Measurements from ENCODE around the gene CASKIN1.

The CASKIN1 gene

DNA sequence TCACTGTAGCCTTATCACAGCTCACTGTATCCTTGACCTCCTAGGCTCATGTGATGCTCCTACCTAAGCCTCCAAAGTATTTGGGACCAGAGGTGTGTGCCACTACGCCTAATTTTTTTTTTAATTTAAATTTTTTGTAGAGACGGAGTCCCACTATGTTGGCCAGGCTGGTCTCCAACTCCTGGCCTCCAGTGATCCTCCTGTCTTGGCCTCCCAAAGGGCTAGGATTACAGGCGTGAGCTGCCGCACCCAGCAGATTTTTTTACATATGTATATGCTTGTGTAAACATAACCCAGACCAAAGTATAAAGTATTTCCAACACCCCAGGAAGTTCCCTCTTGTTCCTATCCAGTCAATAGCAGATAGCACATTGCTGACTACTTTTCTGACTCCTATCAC is 19.9 kb upstream of the CASKIN1 start:
- ChIA-PET CTCF (interaction anchor here (1.0 to 1.2 kb wide), 2 partner anchors 21 to 258 kb away, joined by 3 read pairs; no protein-coding TSS in a partner anchor), POLR2A (no interaction called here)
- DNase-seq (ENCODE audit: low read depth, low spot score) = no peak
- TF ChIP-seq, protein P1, sequence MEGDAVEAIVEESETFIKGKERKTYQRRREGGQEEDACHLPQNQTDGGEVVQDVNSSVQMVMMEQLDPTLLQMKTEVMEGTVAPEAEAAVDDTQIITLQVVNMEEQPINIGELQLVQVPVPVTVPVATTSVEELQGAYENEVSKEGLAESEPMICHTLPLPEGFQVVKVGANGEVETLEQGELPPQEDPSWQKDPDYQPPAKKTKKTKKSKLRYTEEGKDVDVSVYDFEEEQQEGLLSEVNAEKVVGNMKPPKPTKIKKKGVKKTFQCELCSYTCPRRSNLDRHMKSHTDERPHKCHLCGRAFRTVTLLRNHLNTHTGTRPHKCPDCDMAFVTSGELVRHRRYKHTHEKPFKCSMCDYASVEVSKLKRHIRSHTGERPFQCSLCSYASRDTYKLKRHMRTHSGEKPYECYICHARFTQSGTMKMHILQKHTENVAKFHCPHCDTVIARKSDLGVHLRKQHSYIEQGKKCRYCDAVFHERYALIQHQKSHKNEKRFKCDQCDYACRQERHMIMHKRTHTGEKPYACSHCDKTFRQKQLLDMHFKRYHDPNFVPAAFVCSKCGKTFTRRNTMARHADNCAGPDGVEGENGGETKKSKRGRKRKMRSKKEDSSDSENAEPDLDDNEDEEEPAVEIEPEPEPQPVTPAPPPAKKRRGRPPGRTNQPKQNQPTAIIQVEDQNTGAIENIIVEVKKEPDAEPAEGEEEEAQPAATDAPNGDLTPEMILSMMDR (IDR thresholded peaks at IDR 0.05; ENCODE audit: insufficient read depth, low read length, missing control alignments) = no peak
- H3K4me3 ChIP-seq (ENCODE audit: low read depth, low read length) = no peak overlapping the region

- TF ChIP-seq, protein P1 (IDR thresholded peaks at IDR 0.05; ENCODE audit: insufficient read depth, low read length, missing control alignments) = no peak
- ChIA-PET POLR2A (interaction anchor here (0.8 to 2.6 kb wide), 4 partner anchors 9 to 60 kb away, joined by 6 to 13 read pairs (median 6); partner anchors contain the start of genes E4F1, ECI1 and TRAF7), CTCF (interaction anchor here (0.9 kb wide), 1 partner anchor 287 kb away, joined by 3 read pairs; no protein-coding TSS in a partner anchor)
- H3K4me3 ChIP-seq (ENCODE audit: low read depth, low read length) = peak within 1 kb of the TSS; percentile 71
- DNase-seq (ENCODE audit: low read depth, low spot score) = no peak
Observed at GRCh38 chr16:2214719-2214968, 18.2 kb upstream of the CASKIN1 start, which contains the start of gene PGP. TSS of gene PGP (minus strand) at chr16:2214840. CDS start at chr16:2214777, 63 bp downstream.

DNA sequence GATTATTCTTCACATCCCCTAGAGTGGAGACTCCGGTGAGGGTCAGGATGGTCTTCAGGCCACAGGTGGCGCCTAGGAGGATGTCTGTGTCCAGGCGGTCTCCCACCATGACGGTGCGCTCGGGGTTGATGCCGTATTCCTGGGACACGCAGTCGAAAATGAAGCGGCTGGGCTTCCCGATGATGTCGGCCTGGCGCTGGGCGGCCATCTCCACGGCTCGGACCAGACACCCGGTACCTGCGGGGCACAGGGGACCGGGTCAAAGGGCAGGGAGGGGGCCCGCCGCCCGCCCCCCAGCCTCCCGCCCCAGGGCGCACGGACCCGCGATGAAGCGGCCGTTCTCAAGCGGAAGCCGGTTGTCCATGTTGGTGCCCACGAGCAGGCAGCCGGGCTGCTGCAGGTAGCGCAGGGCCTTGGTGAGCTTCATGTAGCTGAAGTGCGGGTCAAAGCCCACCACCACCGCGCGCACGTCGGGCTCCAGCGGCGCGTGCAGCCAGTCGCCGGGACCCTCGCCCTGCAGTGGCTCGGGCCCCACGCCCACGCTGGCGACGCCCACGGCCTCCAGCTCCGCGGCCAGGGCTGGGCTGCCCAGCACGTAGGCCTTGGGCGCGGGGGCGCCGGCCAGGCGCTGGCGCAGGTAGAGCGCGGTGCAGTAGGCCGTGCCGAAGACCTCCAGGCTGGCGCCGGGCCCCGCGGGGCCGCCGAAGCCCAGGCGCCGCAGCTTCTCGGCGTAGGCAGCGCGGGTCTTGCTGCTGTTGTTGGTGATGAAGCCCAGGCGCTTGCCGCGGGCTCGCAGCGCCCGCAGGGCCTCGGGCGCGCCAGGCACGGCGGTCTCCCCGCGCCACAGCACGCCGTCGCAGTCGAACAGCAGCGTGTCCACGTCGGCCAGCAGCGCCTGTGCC is 17.7 kb upstream of the CASKIN1 start:
- POLR2A ChIA-PET = interaction anchor here (0.8 to 2.6 kb wide), 4 partner anchors 8 to 59 kb away, joined by 6 to 13 read pairs (median 6); partner anchors contain the start of genes E4F1, ECI1 and TRAF7
- CTCF ChIA-PET = interaction anchor here (0.9 kb wide), 1 partner anchor 287 kb away, joined by 3 read pairs; no protein-coding TSS in a partner anchor

GRCh38 chr16:2212362-2213324 is 16.2 kb upstream of the CASKIN1 start:
- POLR2A ChIA-PET = interaction anchor here (0.7 to 0.9 kb wide), 2 partner anchors 57 to 58 kb away, joined by 3 read pairs; partner anchors contain the start of gene TRAF7
- TF ChIP-seq, protein P1 (IDR thresholded peaks at IDR 0.05; ENCODE audit: insufficient read depth, low read length, missing control alignments) = no peak
- no peak for DNase-seq (ENCODE audit: low read depth, low spot score)
- H3K4me3 ChIP-seq (ENCODE audit: low read depth, low read length) = peak overlapping the region; percentile 67
- CTCF ChIA-PET = no interaction called here

More for the DNA sequence above, 17.7 kb upstream of the CASKIN1 start:
- TF ChIP-seq, protein P1 (IDR thresholded peaks at IDR 0.05; ENCODE audit: insufficient read depth, low read length, missing control alignments) = no peak
- no peak for DNase-seq (ENCODE audit: low read depth, low spot score)
- H3K4me3 ChIP-seq (ENCODE audit: low read depth, low read length) = peak overlapping the region; percentile 67

DNA sequence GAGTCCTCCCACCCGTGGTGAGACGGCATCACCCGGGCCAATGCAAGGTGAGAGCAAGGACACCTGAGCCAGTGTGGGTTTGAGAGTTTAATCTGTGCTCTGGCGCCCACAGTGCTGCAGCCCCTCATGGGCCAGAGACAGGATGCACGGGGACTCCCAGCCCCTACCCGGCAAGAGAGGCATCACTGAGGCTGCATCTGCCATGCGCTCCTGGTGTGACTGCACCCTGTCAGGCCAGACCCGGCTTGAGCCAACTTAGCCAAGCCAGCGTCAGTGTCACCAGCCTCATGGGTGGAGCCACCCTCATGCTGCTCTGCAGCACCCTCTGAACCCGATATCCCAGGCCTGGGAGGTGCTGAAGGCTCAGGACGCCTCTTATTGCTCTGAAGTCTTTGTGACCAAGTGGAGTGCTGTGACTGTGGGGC is 15.5 kb upstream of the CASKIN1 start:
- CTCF ChIA-PET = no interaction called here
- TF ChIP-seq, protein P1 (IDR thresholded peaks at IDR 0.05; ENCODE audit: insufficient read depth, low read length, missing control alignments) = no peak

More for the DNA sequence above, 15.5 kb upstream of the CASKIN1 start:
- POLR2A ChIA-PET = interaction anchor here (0.7 to 3.8 kb wide), 2 partner anchors 56 to 57 kb away, joined by 3 to 17 read pairs; partner anchors contain the start of gene TRAF7
- H3K4me3 ChIP-seq (ENCODE audit: low read depth, low read length) = no peak overlapping the region
- DNase-seq (ENCODE audit: low read depth, low spot score) = no peak
